Central memory CD4-positive, alpha-beta T cell (primary cell): Measurements from ENCODE around the gene ZGLP1.

Experiments
- DNase-seq: peaks from one replicate; pipeline ENCODE4 v3.0.0; 2022

ZGLP1 gene

DNA sequence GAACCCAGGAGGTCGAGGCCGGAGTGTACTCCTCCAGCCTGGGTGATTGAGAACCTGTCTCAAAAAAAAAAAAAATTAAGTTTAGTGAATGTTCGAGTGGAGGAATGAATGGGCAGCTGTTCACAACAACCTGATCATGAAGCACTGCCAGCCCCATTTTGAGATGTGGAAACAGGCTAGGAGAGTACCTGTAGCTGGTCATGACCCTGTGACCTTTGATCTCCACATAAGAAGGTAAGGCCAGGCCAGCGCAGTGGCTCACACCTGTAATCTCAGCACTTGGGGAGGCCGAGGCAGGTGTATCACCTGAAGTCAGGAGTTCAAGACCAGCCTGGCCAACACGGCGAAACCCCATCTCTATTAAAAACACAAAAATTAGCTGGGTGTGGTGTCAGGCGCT is 16.1 kb upstream of the ZGLP1 start:
- DNase-seq = no peak

- no peak for DNase-seq
Observed at GRCh38 chr19:10321874-10322835, 12.5 kb upstream of the ZGLP1 start.

GRCh38 chr19:10321417-10321797 is 11.8 kb upstream of the ZGLP1 start:
- DNase-seq = no peak

GRCh38 chr19:10320602-10321416 is 11.2 kb upstream of the ZGLP1 start:
- DNase-seq = no peak

DNA sequence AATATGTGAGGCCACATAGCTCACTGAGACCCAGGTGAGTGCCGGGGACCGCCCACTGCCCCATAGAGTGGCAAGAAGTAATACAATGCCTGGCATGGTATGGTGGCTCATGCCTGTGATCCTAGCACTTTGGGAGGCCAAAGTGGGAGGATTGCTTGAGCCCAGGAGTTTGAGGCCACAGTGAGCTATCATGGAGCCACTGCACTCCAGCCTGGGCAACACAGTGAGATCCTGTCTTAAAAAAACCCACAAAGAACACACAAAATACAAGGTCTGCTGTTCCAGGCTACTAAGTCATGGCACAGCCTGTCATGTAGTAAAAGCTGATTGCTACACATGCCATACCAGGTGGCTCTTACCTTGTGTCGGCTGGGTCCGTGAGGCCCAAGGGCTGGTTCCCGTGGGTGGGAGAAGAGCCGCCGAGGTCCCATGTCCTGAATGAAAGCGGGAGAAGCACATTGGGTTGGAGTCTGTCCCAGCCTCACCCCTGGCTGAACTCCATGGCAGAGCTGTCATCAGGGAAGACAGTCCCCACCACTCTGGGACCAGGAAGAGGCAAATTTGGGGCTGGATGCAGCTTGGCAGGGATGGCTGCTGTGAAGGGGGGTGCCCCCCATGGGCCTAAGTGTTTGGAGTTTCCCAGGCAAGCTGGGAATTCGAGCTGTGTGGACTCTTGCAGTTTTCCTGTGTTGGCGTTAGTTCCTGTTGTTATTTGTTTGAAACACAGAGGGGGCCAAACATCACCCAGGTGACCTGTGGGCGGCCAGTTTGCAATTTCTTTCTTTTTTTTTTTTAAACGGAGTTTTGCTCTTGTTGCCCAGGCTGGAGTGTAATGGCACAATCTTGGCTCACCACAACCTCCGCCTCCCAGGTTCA is 9.4 kb upstream of the ZGLP1 start:
- DNase-seq = no peak

GRCh38 chr19:10317857-10318462 is 8.3 kb upstream of the ZGLP1 start:
- no peak for DNase-seq

DNA sequence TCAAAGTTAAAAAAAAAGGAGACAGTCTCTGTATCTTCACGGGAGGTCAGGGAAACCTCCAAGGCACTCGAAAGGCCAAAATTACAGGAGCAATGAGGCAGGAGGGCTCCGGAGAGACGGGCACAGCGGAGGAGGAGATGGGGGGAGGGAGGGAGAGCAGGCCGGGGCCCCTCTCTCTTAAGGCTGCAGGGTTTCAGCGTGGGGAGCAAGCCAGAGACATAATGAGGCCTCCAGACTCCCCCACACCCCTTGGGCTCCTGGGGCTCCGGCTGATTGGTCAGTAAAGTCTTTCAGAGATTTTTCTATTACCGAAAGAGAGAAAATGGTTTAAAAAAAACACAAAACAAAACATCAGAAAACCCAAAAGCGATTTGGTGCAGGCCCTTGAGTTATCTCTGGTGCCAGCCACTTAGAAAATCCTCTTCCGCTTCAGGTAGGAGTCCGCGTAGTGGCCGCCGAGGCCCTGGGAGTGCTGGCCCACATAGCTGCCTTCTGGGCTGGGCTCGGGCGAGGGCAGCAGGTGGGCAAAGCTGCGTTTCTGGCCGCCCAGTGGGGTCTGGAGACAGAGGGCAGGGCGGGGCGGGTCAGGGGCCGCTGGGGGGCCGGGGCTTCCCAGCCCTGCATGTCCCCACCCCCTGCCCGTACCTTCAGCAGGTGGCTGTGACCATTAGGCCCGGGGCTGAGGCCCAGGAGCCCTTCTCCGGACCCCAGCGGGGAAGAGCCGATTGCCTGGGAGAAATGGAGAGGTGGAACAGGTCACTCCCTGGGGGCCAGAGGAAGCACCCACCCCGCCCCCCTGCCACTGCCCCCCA is 7.6 kb upstream of the ZGLP1 start:
- DNase-seq = no peak

GRCh38 chr19:10316229-10317044 is 6.8 kb upstream of the ZGLP1 start:
- DNase-seq = no peak

DNA sequence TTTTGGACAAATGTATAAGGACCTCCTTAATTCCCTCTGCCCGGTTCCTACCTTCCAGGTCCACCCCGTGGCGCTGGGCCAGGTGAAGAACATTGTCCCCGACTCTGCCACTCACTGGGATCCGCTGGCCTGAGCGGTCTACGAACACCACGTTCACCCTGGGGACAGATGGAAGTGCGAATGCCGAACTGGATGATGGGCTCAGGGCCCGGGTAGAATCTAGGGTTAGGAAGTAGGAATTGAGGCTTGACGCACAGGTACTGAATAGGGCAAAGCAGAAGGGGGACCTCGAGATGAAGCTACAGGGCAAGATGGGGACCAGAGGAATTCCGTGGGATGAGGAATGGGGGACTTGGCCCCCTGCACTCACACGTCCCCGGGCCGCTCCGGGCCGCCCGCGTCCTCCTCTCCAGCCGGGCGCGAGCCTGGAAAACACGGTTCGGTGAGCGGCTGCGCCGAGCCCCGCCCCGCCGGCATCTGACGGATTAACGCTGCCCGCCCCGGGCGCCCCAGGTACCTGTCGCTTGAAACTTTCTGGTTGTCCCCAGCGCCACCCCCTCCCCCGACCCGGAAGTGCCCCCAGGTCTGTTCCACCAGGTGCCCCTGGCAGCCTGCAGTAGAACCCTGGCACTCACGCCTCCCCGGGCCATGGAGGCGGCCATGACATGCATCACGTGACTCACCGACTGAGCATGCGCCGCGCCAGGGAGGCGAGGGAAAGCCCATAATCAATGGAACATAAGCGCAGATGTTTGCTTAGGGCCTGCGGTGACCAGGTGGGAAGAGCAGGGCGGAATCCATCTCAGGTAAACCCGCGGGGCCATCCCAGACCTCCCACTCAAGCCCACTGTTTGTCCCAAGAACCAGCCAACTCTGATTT is 6.0 kb upstream of the ZGLP1 start, which contains the start of gene FDX2:
Gene FDX2 (minus strand): TSS at position 681 of the 880 bp plus-strand sequence. CDS start 19 bp downstream, at position 662.
- peak; percentile 83 for DNase-seq

DNA sequence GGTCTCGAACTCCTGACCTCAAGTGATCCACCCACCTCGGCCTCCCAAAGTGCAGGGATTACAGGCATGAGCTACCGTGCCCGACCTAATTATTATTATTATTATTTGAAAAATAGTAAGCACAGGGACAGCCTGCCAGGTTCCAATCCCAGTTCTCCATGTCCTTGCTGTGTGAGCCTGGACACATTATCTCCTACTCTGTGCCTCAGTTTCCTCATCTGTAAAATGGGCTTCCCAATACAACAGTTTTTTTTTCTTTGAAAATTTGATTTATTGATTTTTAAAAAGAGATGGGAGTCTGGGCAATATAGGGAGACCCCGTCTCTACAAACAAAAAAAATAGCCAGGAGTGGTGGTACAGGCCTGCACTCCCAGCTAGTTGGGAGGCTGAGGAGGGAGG is 3.3 kb downstream of the ZGLP1 start:
- DNase-seq = no peak

- no peak for DNase-seq
Observed at GRCh38 chr19:10305139-10305806, 4.3 kb downstream of the ZGLP1 start.

- no peak for DNase-seq
Observed at GRCh38 chr19:10299545-10300458, 9.8 kb downstream of the ZGLP1 start.

GRCh38 chr19:10295847-10296591 is 13.6 kb downstream of the ZGLP1 start:
- no peak for DNase-seq

- DNase-seq = peak; percentile 66
Observed at GRCh38 chr19:10295305-10295846, 14.2 kb downstream of the ZGLP1 start.

DNA sequence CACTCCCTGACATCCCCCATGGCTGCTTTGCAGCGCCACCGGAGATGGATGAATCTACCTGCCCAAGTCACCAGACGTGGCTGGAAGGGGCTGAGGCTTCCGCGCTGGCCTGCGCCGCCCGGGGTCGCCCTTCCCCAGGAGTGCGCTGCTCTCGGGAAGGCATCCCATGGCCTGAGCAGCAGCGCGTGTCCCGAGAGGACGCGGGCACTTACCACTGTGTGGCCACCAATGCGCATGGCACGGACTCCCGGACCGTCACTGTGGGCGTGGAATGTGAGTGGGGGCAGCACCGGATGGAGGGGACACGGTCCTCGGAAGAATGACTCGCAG is 15.3 kb downstream of the ZGLP1 start:
- DNase-seq = no peak

GRCh38 chr19:10293637-10294367 is 15.8 kb downstream of the ZGLP1 start:
- no peak for DNase-seq
